WTC11 (cell line): ENCODE results near the gene INPP5A. TPM values are rescaled to one million over a fixed set of nuclear protein-coding genes. Genes with fewer than 3 reads are reported as not detected.
A peak's percentile ranks its signal among the peaks of the same experiment; 100 is the strongest.

Experiments
- ATAC-seq: fragments of 200-7000 bp; cut with Tn5 transposase; 2 replicates; pipeline ENCODE4 v1.10.0; 2021; ENCODE audit warnings: mild to moderate bottlenecking, moderate library complexity
- CTCF ChIA-PET: fragments of 300-600 bp; sonication (Branson Sonifier 250); formaldehyde crosslinking; loops from one replicate; lab custom pipeline; 2021; ENCODE audit warnings: antibody characterized with exemption; lab: Charles Lee
- POLR2A ChIA-PET: fragments of 350-600 bp; sonication (Branson Sonifier 250); formaldehyde crosslinking; loops from one replicate; lab custom pipeline; 2021; ENCODE audit warnings: antibody characterized with exemption; lab: Charles Lee
- DNase-seq: peaks from one replicate; pipeline ENCODE4 v3.0.0; 2021; ENCODE audit warnings: low spot score
- H3K27ac Mint-ChIP-seq: 2 replicates; pipeline ENCODE4 v1.8.0; 2021; ENCODE audit warnings: mixed read lengths
- H3K27me3 Mint-ChIP-seq: 2 replicates; pipeline ENCODE4 v1.8.0; 2021; ENCODE audit warnings: low read depth, mild to moderate bottlenecking, moderate library complexity, mixed read lengths
- H3K36me3 Mint-ChIP-seq: 2 replicates; pipeline ENCODE4 v1.8.0; 2021; ENCODE audit warnings: mixed read lengths
- H3K4me1 Mint-ChIP-seq: 2 replicates; pipeline ENCODE4 v1.8.0; 2022; ENCODE audit warnings: mixed read lengths
- H3K4me3 Mint-ChIP-seq: 2 replicates; pipeline ENCODE4 v1.8.0; 2021; ENCODE audit warnings: mild to moderate bottlenecking, moderate library complexity, mixed read lengths
- H3K9me3 Mint-ChIP-seq: 2 replicates; pipeline ENCODE4 v1.8.0; 2021; ENCODE audit warnings: mixed read lengths
- ATF3 ChIP-seq: sonication (generic); formaldehyde crosslinking; conservative IDR thresholded peaks from 2 replicates; pipeline ENCODE4 v1.8.1; 2022; ENCODE audit warnings: mild to moderate bottlenecking, missing genetic modification reagents
- CBFB ChIP-seq: sonication (generic); formaldehyde crosslinking; IDR thresholded peaks from 2 replicates; pipeline ENCODE4 v1.8.1; 2022; ENCODE audit warnings: mild to moderate bottlenecking, low read depth, missing genetic modification reagents
- CREM ChIP-seq: sonication (generic); formaldehyde crosslinking; IDR thresholded peaks from 2 replicates; pipeline ENCODE4 v1.8.1; 2022; ENCODE audit warnings: mild to moderate bottlenecking, missing genetic modification reagents, moderate library complexity
- ESRRA ChIP-seq: sonication (generic); formaldehyde crosslinking; IDR thresholded peaks from 2 replicates; pipeline ENCODE4 v1.8.1; 2022; ENCODE audit warnings: mild to moderate bottlenecking, missing genetic modification reagents, borderline replicate concordance
- FOXJ3 ChIP-seq: sonication (generic); formaldehyde crosslinking; IDR thresholded peaks from 2 replicates; pipeline ENCODE4 v1.9.0; 2021; ENCODE audit warnings: missing genetic modification reagents, mild to moderate bottlenecking, borderline replicate concordance
- GTF2I ChIP-seq: fragments of 250-450 bp; sonication (Bioruptor Pico); conservative IDR thresholded peaks from 2 replicates; pipeline ENCODE4 v1.4.0; 2021; ENCODE audit warnings: mild to moderate bottlenecking
- MXD4 ChIP-seq: fragments of 250-450 bp; sonication (Bioruptor Pico); IDR thresholded peaks from 2 replicates; pipeline ENCODE4 v1.8.0; 2021; ENCODE audit warnings: mild to moderate bottlenecking, moderate library complexity, borderline replicate concordance
- NR2C2 ChIP-seq: sonication (generic); formaldehyde crosslinking; IDR thresholded peaks from 2 replicates; pipeline ENCODE4 v1.8.0; 2022; ENCODE audit warnings: mild to moderate bottlenecking, missing genetic modification reagents
- NR3C1 ChIP-seq: sonication (generic); formaldehyde crosslinking; conservative IDR thresholded peaks from 2 replicates; pipeline ENCODE4 v1.8.1; 2023; ENCODE audit warnings: low read depth, mild to moderate bottlenecking, missing genetic modification reagents
- OVOL2 ChIP-seq: fragments of 250-450 bp; sonication (Bioruptor Pico); IDR thresholded peaks from 2 replicates; pipeline ENCODE4 v1.9.0; 2021; ENCODE audit warnings: mild to moderate bottlenecking, borderline replicate concordance
- RORB ChIP-seq: fragments of 250-450 bp; sonication (Bioruptor Pico); IDR thresholded peaks from 2 replicates; pipeline ENCODE4 v1.9.0; 2021; ENCODE audit warnings: mild to moderate bottlenecking
- SOX15 ChIP-seq: fragments of 250-450 bp; sonication (Bioruptor Pico); IDR thresholded peaks from 2 replicates; pipeline ENCODE4 v1.9.0; 2021; ENCODE audit warnings: mild to moderate bottlenecking
- SP1 ChIP-seq: sonication (generic); formaldehyde crosslinking; conservative IDR thresholded peaks from 2 replicates; pipeline ENCODE4 v1.8.1; 2022; ENCODE audit warnings: missing genetic modification reagents
- TCF7 ChIP-seq: sonication (generic); formaldehyde crosslinking; IDR thresholded peaks from 2 replicates; pipeline ENCODE4 v1.8.0; 2022; ENCODE audit warnings: mild to moderate bottlenecking, low read depth, missing genetic modification reagents, moderate library complexity
- USF1 ChIP-seq: sonication (generic); formaldehyde crosslinking; IDR thresholded peaks from 2 replicates; pipeline ENCODE4 v1.8.0; 2022; ENCODE audit warnings: mild to moderate bottlenecking, missing genetic modification reagents
- ZBTB43 ChIP-seq: sonication (generic); formaldehyde crosslinking; IDR thresholded peaks from 2 replicates; pipeline ENCODE4 v1.8.1; 2023; ENCODE audit warnings: mild to moderate bottlenecking, missing genetic modification reagents
- total RNA-seq: library from RNA; stranded (reverse); gene quantifications from 3 replicates; pipeline ENCODE4 v1.2.3, GENCODE V29; 2021
- TF ChIP-seq, protein P1 (sequence below): sonication (generic); formaldehyde crosslinking; IDR thresholded peaks from 2 replicates; pipeline ENCODE4 v1.8.1; 2023; ENCODE audit warnings: mild to moderate bottlenecking, missing genetic modification reagents
- TF ChIP-seq, protein P2 (sequence below): sonication (generic); formaldehyde crosslinking; IDR thresholded peaks from 2 replicates; pipeline ENCODE4 v1.8.1; 2022; ENCODE audit warnings: low read depth, missing genetic modification reagents, borderline replicate concordance

Gene INPP5A
- total RNA-seq, 1 experiment from 2014 or later = 22.1 TPM

DNA sequence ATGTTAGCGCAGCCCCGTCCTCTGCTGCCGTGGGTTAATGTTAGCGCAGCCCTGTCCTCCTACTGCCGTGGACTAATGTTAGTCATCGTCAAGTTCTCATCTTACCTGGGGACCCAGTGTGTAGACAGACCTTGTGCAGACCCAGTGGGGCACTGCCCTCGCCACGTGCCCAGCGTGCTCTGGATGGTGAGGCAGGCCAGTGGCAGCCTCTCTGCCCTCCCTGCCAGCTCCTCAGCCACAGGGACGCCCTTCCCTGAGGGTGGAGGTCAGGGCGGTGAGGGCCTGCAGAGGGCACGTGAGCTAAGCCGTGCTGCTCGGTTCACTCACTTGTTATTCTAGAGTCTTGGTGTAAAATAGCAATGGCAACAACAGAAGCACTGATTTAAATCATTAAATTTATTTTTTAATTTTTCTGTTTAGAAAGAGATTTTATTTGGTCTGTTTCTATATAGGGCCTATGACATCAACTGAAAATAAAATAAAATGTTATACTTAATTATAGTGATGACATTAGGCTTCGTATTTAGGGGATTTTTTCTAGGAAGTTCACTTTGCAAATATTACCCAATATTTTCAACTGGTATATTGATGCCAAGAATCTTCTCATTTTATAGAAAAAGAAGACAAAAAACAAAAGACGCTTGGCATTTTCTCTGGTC is 199.9 kb downstream of the INPP5A start:
- Mint-ChIP-seq H3K4me1 (peaks cover 2% of the 10 kb centered on the region; the same call in 1 of the 2 replicates), H3K36me3 (no peaks in the 10 kb centered on the region), H3K9me3 (no peaks in the 10 kb centered on the region), H3K27ac (no peak overlapping the region), H3K4me3 (no peak overlapping the region), H3K27me3 (no peaks in the 10 kb centered on the region)
- DNase-seq (no peak), ATAC-seq (no peak)
- CTCF ChIA-PET = no interaction called here
- no peak for TF ChIP-seq OVOL2 (CRISPR knock-in tag)
- TF ChIP-seq TCF7 = no peak
- TF ChIP-seq RORB = no peak
- no peak for TF ChIP-seq FOXJ3
- TF ChIP-seq SOX15 = no peak
- POLR2A ChIA-PET = no interaction called here

- H3K9me3 Mint-ChIP-seq = no peaks in the 10 kb centered on the region
- TF ChIP-seq CBFB (CRISPR knock-in tag) = no peak
- TF ChIP-seq ESRRA = no peak
- TF ChIP-seq NR3C1 (CRISPR knock-in tag) = no peak
- TF ChIP-seq, protein P1, sequence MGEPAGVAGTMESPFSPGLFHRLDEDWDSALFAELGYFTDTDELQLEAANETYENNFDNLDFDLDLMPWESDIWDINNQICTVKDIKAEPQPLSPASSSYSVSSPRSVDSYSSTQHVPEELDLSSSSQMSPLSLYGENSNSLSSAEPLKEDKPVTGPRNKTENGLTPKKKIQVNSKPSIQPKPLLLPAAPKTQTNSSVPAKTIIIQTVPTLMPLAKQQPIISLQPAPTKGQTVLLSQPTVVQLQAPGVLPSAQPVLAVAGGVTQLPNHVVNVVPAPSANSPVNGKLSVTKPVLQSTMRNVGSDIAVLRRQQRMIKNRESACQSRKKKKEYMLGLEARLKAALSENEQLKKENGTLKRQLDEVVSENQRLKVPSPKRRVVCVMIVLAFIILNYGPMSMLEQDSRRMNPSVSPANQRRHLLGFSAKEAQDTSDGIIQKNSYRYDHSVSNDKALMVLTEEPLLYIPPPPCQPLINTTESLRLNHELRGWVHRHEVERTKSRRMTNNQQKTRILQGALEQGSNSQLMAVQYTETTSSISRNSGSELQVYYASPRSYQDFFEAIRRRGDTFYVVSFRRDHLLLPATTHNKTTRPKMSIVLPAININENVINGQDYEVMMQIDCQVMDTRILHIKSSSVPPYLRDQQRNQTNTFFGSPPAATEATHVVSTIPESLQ = no peak
- TF ChIP-seq, protein P2, sequence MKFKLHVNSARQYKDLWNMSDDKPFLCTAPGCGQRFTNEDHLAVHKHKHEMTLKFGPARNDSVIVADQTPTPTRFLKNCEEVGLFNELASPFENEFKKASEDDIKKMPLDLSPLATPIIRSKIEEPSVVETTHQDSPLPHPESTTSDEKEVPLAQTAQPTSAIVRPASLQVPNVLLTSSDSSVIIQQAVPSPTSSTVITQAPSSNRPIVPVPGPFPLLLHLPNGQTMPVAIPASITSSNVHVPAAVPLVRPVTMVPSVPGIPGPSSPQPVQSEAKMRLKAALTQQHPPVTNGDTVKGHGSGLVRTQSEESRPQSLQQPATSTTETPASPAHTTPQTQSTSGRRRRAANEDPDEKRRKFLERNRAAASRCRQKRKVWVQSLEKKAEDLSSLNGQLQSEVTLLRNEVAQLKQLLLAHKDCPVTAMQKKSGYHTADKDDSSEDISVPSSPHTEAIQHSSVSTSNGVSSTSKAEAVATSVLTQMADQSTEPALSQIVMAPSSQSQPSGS = no peak
- no peak for TF ChIP-seq USF1 (CRISPR knock-in tag)
- ChIA-PET POLR2A (no interaction called here), CTCF (interaction anchor here (1.0 kb wide), 1 partner anchor 55 kb away, joined by 3 read pairs; no protein-coding TSS in a partner anchor)
- DNase-seq (no peak), ATAC-seq (no peak)
- H3K36me3 Mint-ChIP-seq = no peaks in the 10 kb centered on the region
- H3K4me1 Mint-ChIP-seq = peaks cover 9% of the 10 kb centered on the region
- H3K27me3 Mint-ChIP-seq = no peaks in the 10 kb centered on the region
- no peak overlapping the region for H3K4me3 Mint-ChIP-seq
- H3K27ac Mint-ChIP-seq = no peak overlapping the region
Measured at GRCh38 chr10:132738454-132739224, 201.1 kb downstream of the INPP5A start.

- H3K27me3 Mint-ChIP-seq = no peaks in the 10 kb centered on the region
- H3K9me3 Mint-ChIP-seq = no peaks in the 10 kb centered on the region
- ATAC-seq (no peak), DNase-seq (no peak)
- CTCF ChIA-PET = interaction anchor here (1.0 kb wide), 1 partner anchor 54 kb away, joined by 3 read pairs; no protein-coding TSS in a partner anchor
- peaks cover 10% of the 10 kb centered on the region for H3K4me1 Mint-ChIP-seq
- H3K4me3 Mint-ChIP-seq = no peak overlapping the region
- H3K27ac Mint-ChIP-seq = 0 out of 2 replicates have a peak overlapping the region, but pooled peaks have one; percentile 16
- POLR2A ChIA-PET = no interaction called here
- no peaks in the 10 kb centered on the region for H3K36me3 Mint-ChIP-seq
- TF ChIP-seq ATF3 (CRISPR knock-in tag) (no peak), NR2C2 (CRISPR knock-in tag) (no peak), CBFB (CRISPR knock-in tag) (no peak), MXD4 (no peak), ZBTB43 (CRISPR knock-in tag) (no peak), CREM (no peak), GTF2I (no peak), SP1 (CRISPR knock-in tag) (no peak), SOX15 (no peak)
Measured at GRCh38 chr10:132739225-132739613, 201.6 kb downstream of the INPP5A start.
